Subcutaneous adipose tissue (tissue), 4 donors: Measurements from ENCODE around the gene A3GALT2. TPM values are rescaled to one million over a fixed set of nuclear protein-coding genes. Genes with fewer than 3 reads are reported as not detected.

Experiments used
- CTCF ChIP-seq: fragments of 450-650 bp; IDR thresholded peaks from one replicate; pipeline ENCODE4 v1.5.1; 2016; ENCODE audit warnings: low read depth, mild to moderate bottlenecking, control low read depth, antibody characterized with exemption, moderate library complexity
- total RNA-seq, 4 donors: library from RNA; depleted of rRNA; stranded (reverse); fragments of >200 nt; gene quantifications; one replicate each; pipeline ENCODE4 v1.1.0, GENCODE V29; 2016

The A3GALT2 gene
- total RNA-seq, 4 donors from 2014 or later: not detected

DNA sequence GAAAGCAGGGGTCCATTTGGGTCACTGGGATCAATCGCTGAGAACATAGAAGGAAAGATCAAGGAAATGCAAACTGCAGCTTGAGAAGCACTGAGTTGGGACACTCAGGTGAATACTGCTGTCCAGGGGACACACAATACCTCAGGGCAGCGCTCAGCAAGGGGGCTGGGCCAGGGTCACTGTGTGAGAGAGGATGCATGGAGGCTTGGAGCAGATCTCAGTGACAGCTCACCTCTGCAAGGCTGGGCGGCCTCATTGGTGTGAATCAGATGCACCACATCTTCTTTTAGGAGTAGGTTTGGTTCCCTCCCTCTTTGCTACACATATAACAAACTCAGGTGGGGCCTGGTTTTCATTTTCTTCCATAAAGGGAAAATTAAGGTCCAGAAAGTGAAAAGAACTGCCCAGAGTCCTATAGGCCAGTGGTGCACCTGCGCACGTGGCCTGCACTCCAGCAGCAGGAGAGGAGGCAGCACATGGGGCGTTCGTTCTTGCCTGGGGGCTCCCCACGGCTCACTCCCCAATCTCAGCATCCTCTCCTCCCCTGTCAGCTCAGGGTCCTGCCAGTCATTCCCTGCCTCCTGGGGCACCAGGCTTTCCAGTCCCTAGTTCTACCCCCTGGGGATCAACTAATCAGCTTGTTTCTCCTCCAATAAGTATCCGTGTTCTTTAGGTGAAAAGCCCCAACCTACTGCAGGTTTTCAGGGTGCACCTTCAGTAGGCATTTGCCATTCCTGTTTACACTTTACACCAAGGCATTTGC lies 1.5 kb downstream of the A3GALT2 start:
- no peak for TF ChIP-seq CTCF

GRCh38 chr1:33317946-33318345 lies 3.0 kb downstream of the A3GALT2 start:
- no peak for TF ChIP-seq CTCF

GRCh38 chr1:33317354-33317753 lies 3.5 kb downstream of the A3GALT2 start:
- no peak for TF ChIP-seq CTCF

- TF ChIP-seq CTCF: no peak
These were observed 4.3 kb downstream of the A3GALT2 start for GRCh38 chr1:33316601-33317000.

GRCh38 chr1:33314416-33314815 lies 6.5 kb downstream of the A3GALT2 start:
- TF ChIP-seq CTCF: no peak

DNA sequence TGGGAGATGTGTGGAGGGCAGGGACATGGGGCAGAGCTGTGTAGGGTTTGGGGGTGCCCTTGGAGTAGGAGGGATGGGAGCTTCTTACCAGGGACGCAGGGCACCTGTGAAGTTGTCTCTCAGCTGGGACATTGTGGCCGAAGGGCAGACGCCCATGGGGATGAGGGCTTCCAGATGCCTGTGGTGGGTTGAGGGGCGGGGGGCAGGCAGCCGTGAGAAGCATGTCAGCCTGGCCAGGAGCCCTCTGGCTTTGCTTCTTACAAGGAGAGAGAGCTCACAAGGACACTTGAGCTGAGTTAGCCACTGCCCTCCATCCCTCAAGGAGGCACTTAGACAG lies 8.5 kb downstream of the A3GALT2 start:
- TF ChIP-seq CTCF: no peak

- TF ChIP-seq CTCF: no peak
These were observed 9.0 kb downstream of the A3GALT2 start for GRCh38 chr1:33311706-33312412.
